COLO668 (cell line): ENCODE results near the gene PHTF1.
"Not testable (repeated sequence)": the region's sequence is repeated elsewhere in the genome, so short reads cannot be mapped to it uniquely, and the experiment has no call there.

ENCODE experiments used
- DNase-seq: peaks from one replicate; lab custom pipeline; 2025; ENCODE audit not compliant: unreplicated experiment; lab: John Stamatoyannopoulos, UW

Gene PHTF1

DNA sequence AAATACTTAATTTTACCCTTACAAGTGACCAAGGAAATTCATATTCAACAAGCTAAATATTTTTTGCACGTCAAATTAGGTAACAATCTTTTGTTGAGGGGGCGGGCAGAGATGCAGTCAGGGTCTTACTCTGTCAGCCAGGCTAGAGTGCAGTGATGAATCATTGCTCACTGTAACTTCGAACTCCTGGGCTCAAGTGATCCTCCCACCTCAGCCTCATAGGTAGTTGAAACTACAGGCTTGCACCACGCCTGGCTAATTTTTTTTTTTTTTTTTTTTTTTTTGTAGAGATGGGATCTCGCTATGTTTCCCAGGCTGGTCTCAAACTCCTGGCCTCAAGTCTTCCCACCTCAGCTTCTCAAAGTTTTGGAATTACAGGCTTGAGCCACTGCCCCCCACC is 26.5 kb downstream of the PHTF1 start:
- DNase-seq, result no peak

DNA sequence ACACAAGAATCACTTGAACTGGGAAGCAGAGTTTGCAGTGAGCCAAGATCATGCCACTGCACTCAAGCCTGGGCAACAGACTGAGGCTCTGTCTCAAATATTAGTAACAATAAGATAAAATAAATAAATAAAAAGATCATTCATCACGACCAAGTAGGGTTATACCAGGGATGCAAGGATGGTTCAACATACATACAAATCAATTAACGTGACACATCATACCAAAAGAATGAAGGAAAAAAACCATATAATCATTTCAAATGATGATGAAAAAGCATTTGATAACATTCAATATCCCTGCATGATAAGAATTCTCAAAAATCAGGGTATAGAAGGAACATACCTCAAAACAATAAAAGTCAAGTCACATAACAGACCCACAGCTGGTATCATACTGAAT is 38.3 kb downstream of the PHTF1 start:
- no peak for DNase-seq

DNA sequence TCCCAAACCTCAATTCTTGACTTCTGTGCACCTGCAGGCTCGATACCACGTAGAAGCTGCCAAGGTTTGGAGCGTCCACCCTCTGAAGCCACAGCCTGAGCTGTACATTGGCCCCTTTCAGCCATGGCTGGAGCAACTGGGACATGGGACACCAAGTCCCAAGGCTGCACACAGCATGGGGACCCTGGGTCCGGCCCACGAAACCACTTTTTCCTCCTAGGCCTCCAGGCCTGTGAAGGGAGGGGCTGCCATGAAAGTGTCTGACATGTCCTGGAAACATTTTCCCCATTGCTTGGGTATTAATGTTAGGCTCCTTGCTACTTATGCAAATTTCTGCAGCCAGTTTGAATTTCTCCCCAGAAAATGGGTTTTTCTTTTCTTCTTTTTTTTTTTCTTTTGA is 40.7 kb downstream of the PHTF1 start:
- DNase-seq, result not testable (repeated sequence)

DNA sequence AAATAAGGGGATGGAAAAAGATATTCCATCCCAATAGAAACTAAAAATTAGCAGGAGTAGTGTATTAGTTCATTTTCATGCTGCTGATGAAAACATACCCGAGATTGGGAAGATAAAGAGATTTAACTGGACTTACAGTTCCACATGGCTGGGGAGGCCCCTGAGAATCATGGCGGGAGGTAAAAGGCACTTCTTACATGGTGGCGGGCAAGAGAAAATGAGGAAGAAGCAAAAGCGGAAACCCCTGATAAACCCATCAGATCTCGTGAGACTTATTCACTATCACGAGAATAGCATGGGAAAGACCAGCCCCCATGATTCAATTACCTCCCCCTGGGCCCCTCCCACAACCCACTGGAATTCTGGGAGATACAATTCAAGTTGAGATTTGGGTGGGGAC is 41.8 kb downstream of the PHTF1 start:
- DNase-seq, result not testable (repeated sequence)

DNA sequence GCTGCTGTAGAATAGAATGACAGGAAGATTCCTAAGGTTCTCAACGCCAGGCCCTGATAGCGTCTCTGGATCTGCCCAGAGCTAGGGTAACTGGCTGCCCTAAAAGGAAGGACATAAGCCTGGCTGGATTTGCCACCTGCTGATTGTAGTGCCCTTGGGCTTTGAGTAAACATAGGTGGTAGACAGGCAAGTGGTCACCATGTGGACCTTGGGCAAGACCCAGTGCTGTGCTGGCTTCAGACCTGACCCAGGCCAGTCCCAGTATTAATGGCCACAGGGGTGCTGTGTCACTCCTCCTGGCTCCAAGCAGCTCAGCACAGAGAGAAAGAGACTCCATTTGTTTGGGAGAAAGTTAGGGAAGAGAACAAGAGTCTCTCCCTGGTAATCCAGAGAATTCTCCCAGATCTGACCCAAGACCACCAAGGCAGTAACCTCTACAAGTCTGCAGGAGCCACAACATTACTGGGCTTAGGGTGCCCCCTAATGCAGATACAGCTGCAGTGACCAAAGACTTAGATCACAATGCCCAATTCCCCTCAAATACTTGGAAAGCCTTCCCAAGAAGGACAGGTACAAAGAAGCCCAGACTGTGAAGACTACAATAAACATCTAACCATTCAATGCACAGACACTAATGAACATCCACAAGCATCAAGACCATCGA is 44.5 kb downstream of the PHTF1 start:
- no peak for DNase-seq

DNA sequence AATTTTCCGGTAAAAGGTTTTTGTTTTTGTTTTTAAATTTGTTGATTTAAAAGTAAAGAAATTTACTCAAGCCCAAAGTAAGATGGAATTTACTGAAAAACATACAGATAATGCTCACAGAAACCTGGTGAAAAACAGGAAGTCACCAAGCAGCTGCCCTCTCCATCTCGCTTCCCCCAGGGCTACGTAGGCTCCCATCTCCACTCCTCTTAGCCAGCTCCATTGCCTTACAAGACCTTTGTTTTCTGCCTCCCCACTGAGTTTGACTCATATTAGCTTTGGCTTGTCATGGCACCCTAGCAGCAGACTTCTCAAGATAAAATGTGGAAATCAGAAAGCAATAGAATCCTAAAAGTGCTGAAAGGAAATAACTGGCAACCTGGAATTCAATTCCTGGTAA is 57.9 kb downstream of the PHTF1 start:
- DNase-seq, result no peak

DNA sequence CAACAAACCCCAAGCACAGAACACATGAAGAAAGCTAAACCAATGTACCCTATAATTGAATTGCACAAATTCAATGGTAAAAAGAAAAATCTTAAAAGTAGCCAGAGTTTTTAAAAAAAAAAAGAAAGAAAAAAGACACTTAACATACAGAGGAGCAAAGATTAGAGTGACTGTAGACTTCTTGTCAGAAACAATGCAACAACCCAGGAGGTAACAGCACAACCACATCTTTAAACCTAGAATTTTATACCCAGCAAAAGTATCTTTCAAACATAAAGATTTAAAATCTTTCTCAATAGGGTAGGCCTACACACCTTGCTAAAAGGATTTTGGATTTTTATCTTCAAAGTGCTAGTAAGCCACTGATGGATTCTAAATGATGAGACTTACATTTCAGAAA is 64.4 kb downstream of the PHTF1 start:
- DNase-seq, result no peak

DNA sequence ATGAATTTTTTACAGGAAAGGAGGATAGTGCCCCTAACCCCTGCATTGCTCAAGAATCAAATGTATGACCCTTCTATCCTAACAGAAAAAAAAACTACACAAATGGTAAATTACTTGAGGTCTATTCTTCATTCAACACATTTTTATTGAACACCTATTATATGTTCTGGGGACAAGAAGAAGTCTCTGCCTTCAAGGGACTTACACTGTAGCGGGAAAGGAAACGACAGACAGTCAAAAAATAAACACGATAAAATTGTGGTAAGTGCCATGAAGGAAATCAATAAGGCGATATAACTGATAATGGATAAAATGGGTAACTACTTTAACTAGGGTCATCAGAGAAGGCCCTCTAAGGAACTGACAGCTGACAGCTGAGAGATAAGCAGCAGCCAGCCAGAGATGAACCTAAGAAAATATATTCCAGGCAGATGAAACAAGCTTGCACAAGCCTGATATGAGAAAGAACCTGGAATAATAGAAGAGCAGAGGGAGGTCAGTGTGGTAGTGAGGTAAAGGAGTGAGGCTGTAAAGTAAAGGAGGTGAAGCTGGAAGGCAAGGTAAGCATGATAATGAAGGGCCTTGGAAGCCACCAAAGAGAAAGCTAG is 66.4 kb downstream of the PHTF1 start:
- DNase-seq, result no peak

DNA sequence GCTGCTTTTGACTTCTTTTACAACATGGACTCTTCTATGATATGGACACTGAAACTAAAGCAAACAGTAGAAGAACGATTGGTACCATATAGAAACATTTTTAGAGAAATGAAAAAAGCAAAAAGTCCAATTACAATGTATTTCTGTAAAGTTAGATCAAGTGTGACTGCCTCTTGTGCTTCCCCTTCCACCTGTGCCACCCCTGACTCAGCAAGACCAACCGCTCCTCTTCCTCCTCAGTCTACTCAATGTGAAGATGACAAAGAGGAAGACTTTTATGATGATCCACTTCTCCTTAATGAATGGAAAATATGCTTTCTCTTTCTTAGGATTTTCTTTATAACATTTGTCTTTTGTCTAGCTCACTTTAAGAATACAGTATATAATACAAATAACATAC is 66.9 kb downstream of the PHTF1 start:
- no peak for DNase-seq

DNA sequence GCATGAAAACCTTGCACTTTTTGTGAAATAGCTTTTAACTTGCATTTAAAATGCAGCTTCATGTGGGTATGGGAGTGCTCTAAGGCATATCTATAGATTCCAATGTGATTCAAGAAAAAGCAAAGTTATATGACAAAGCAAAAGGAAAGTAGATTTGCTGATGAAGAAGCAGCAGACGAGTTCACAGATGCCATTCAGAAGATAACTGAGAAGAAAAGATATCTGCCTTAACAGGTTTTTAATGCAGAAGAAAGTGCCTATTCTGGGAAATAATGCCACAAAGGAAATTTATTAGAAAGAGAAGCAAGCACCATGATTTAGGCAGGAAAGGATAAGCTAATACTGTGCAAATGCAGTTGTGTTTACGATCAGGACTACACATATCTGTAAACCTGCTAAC is 68.1 kb downstream of the PHTF1 start:
- DNase-seq, result no peak

DNA sequence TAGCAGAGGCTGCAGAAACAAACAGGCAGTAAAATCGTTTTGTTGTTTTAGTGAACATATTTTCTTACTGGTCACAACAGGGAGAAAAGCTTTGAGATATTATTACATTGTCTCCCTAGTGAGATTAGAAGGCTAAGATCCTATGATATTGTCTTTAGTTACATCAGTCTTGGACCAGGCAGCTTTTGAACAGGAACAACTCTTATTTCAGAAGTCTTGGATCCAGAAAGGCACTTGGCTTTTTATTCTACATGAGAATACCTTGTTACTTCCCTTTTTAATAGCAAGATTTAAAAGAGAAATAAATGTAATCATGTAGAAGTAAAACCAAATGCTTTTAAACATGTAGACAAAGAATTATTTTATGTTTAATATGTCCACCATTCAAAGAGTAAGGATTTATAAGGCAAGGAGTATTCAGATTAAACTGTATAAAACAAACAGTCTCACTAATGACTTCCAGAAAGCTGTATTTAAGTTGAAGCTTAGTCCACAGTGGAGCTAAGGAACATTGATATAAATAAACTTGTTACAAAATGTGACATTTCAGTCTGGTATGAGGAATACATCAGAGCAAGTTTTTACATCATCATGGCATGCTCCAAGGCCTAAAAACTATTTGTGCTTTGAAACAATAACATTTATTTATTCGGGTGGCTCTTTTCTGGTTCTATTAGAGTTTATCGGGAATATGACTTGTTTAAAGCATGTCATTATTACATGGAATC is 72.2 kb downstream of the PHTF1 start:
- no peak for DNase-seq

DNA sequence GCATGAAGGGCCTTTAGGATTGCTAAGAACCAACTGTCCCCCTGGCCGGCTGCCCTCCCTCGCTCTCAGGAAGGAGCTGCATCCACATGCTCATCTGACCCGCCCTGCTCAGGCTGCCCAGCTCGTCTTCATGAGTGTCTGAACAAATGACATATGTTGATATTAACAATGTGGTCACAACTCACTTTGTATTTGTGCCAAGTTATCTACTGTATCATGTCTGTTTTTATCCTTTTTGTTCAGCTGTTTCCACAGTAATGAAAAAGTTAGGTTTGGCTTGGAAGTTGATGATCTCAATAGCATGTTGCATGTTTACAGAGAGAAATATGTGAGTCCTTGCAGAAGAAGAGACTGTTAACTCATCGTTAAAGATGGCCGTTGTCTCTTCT is 75.1 kb downstream of the PHTF1 start:
- no peak for DNase-seq

DNA sequence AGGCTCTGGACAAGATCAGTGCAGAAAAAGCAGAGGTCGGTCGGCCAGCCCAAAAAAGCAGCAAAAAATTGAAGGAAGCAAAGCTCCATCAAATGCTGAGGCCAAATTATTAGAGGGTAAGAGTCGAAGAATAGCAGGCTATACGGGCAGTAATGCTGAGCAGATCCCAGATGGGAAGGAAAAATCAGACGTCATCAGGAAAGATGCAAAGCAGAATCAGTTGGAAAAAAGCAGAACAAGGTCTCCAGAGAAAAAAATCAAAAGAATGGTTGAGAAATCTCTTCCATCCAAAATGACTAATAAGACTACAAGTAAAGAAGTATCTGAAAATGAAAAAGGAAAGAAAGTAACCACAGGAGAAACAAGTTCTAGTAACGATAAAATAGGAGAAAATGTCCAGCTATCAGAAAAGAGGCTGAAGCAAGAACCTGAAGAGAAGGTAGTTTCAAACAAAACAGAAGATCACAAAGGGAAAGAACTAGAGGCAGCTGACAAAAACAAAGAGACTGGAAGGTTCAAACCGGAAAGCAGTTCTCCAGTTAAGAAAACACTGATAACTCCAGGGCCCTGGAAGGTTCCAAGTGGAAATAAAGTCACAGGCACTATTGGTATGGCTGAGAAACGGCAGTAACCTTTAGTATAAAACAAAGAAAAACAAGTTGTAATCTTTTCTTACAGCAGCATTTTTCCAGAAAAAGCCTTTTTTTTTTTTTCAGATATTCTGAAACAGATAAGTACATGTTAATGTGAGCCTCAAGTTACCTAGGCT is 75.7 kb downstream of the PHTF1 start:
- no peak for DNase-seq

DNA sequence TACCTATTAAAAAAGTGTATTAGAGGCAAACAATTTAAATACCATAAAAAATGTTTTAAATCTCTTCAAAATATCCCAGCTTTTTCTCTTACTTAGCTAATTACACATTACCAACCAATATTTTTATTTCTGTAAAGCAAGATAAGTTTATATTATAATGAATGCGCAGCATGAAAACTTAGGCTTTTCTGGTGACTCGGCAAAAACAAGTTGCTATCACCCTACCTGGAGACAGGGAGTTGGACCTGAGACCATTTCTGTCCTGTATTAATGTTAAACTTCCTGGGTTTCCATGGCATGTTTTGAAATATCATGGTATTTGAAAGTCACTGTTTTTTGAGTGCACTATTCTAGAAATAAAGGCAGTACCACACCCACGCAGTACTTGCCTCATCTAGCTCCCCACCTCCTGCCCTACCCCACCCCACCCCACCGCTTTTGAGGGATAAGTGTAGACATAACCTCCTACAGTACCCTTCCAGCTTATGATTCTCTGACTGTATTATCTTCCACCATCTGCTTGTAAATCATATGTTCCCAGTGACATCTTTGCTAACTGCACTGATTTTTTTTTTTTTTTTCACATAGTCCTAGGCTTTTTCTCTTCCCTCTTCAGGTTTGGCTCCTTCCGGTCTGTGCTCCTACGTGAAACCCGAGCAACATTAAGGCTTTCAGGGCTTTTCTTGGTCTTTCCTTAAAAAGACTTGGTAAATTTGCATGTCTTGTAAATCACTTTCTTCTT is 77.5 kb downstream of the PHTF1 start:
- DNase-seq, result no peak

DNA sequence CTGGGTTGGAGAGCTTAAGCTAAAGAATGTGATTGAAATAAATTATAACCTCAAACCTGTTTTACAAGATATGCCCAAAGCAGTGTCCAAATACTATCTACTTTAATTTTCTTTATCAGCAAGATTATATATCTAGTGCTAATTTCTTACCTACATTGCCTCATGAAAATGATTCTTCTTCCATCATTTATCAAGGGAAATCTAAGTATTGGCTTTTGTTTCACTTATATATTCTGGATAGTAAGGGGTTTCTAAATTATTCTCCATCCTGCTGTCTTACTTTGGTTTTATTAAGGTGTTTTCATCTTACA is 81.2 kb downstream of the PHTF1 start:
- no peak for DNase-seq

DNA sequence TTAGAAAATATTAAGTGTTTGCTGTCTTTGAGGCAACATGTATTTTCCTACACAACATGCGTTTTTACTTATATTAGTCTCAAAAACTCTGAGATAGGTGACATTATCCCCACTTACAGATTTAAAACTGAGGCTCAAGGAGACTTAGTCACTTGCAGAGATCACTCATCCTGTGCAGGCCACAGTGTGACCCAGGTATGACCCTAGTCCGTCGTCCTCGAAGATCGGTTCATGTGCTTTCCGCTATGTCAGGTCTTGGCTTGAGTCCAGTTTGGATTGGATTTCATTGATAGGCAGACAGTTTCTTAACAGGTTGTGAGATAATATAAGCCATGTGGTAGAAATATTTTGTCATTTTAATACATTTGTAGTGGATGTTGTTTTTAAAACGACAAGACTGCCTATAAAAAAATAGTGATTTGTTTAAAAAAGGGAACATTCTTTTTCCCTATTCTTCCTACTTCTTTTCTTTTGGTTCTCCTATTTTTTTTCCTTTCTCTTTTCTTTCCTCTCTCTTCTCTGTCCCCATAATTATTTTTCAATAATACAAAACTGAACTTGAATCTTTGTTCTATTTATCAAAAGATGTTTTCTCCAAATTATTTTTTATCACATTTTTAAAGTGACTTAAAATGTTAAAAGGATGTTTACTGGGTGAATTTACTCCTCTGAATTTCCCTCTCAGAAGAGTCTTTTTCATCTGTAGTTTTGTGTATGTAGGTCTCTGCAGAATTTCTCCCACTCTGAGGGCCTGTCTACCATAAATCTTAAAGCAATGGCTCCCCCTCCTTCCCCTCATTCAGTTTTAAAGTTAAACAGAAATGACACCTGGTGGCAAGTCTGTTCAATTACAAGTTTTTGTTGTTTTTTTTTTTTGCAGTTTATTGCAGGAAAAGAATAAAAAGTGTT is 81.8 kb downstream of the PHTF1 start:
- DNase-seq, result peak; percentile 38

DNA sequence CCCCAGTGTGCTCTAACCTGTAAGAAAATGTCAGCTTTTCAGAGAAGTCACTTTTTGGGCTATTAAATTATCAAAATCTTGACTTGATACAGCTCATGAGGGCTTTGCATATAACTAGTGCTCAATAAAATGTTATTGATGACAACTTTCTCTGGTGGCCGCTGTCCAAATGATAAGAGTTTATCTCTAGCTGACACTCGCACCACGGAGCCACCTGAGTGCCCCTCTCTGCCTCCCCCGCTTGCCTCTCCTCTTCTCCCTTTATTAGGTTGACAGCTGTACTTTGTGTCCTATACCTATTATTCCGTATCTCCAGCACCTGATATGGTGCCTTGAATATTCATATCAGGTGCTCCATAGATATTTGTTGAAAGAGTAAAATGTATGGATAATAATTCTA is 82.8 kb downstream of the PHTF1 start:
- no peak for DNase-seq

DNA sequence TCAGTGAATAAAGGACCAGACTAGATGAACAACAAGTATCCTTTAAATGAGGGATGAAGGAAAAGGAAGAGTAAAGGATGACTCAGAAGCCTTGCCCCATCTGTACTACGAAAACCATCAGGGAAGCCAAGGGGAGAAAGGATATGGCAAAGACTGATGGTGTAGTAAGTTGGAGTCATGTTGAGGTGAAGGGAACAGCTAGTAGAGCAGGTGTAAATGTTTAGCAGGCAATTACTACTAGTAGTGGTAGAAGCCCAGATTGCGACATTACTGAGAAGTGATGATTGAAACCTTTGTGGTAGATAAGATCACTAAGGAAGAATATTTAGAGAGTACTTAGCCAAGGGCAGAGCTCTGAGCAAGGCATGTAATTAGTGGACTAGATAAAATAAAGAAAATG is 84.0 kb downstream of the PHTF1 start:
- DNase-seq, result no peak

DNA sequence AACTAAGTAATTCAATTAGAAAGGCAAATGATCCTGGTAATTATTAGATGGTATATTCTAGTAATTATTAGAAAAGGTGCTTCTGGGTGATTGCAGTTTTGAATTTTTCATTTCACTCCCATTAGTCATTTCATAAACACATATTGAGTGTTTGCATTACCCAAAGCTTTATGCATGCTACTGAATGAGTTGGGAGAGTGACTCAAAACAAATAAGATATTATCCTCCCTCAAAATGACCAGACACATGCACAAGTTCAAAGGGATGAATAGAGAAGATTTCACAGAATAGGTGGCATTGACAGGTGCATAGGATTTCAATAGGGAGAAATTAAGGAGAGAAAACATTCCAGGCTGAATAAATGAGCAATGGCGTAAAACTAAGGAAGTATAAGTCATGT is 84.7 kb downstream of the PHTF1 start:
- no peak for DNase-seq

DNA sequence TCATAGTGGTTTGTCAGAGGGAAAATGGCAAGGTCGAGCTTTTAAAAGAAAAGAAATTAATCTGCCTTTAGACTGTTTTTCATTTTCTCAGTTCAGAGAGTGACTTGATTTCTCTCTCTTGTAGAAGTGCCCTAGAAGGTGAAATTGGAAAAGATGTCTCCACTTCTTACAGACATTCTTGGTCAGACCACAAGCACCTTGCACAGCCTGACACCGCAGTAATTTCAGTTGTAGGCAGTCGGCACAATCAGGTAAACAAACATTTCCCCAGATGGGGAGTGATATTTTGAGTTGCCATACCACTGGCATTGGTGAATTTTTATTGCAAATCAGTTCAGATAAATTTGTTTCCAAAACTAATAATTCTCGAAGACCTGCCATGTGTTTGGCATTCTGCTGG is 86.8 kb downstream of the PHTF1 start:
- no peak for DNase-seq
